ENCODE measurements around the gene AHDC1.

The AHDC1 gene

DNA sequence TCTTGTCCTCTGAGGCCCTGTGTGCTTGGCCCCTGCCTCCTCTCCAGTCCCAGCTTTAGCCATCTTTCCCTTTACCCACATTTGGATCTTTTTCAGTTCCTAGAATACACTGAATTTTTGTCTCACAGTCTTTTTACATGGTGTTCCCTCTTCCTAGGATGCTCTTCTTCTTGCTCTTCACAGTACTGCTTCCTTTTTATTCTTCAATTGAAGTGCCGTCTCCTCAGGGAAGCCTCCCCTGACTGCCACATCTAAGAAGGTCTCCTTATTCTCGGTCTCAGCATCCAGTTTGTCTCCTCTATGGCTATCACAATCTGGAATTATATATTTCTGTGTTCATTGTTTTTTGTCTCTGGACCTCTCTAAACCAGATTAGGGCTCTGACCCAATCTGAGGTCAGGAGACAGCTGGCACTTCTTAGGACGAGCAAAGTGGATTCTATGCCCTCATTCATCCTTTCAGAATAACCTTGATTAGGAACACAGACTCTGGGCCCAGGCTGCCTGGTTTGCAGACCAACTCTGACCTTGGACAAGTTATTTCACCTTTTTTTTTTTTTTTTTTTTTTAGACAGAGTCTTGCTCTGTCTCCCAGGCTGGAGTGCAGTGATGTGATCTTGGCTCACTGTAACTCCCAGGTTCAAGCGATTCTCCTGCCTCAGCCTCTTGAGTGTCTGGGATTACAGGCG is 34.2 kb upstream of the AHDC1 start:
- H3K4me1 ChIP-seq (ENCODE audit: low read length), result no peaks in the 10 kb centered on the region
- TF ChIP-seq, protein P1, sequence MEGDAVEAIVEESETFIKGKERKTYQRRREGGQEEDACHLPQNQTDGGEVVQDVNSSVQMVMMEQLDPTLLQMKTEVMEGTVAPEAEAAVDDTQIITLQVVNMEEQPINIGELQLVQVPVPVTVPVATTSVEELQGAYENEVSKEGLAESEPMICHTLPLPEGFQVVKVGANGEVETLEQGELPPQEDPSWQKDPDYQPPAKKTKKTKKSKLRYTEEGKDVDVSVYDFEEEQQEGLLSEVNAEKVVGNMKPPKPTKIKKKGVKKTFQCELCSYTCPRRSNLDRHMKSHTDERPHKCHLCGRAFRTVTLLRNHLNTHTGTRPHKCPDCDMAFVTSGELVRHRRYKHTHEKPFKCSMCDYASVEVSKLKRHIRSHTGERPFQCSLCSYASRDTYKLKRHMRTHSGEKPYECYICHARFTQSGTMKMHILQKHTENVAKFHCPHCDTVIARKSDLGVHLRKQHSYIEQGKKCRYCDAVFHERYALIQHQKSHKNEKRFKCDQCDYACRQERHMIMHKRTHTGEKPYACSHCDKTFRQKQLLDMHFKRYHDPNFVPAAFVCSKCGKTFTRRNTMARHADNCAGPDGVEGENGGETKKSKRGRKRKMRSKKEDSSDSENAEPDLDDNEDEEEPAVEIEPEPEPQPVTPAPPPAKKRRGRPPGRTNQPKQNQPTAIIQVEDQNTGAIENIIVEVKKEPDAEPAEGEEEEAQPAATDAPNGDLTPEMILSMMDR (IDR thresholded peaks at IDR 0.05; ENCODE audit: low read length), result no peak
- TF ChIP-seq EZH2 (optimal IDR thresholded peaks at IDR 0.05; ENCODE audit: low read depth, low read length), result no peak
- TF ChIP-seq EZH2phosphoT487 (IDR thresholded peaks at IDR 0.05; ENCODE audit: low read length), result no peak
- H3K36me3 ChIP-seq (replicated peaks; ENCODE audit: insufficient read depth, low read length), result no peaks in the 10 kb centered on the region
- peaks cover 15% of the 10 kb centered on the region for H3K27me3 ChIP-seq (replicated peaks; ENCODE audit: insufficient read depth, low read length)
- H3K27ac ChIP-seq (ENCODE audit: low read length), result no peak overlapping the region
- no peak for DNase-seq
- H3K79me2 ChIP-seq (ENCODE audit: low read length), result no peaks in the 10 kb centered on the region
- no peaks in the 10 kb centered on the region for H3F3A ChIP-seq (ENCODE audit: insufficient read depth, low read length)
- H3K9me3 ChIP-seq (replicated peaks; ENCODE audit: insufficient read depth, low read length), result no peaks in the 10 kb centered on the region
- H4K20me1 ChIP-seq (ENCODE audit: insufficient read depth, low read length), result no peaks in the 10 kb centered on the region
- no peak overlapping the region for H3K4me2 ChIP-seq (ENCODE audit: low read depth, low read length)
- H3K9ac ChIP-seq (ENCODE audit: low read length), result no peak overlapping the region
- no peak overlapping the region for H2AFZ ChIP-seq (ENCODE audit: low read length)
- H3K4me3 ChIP-seq (ENCODE audit: low read length), result no peak overlapping the region
- no peaks in the 10 kb centered on the region for H3K9me2 ChIP-seq (replicated peaks; ENCODE audit: insufficient read depth, low read length)

DNA sequence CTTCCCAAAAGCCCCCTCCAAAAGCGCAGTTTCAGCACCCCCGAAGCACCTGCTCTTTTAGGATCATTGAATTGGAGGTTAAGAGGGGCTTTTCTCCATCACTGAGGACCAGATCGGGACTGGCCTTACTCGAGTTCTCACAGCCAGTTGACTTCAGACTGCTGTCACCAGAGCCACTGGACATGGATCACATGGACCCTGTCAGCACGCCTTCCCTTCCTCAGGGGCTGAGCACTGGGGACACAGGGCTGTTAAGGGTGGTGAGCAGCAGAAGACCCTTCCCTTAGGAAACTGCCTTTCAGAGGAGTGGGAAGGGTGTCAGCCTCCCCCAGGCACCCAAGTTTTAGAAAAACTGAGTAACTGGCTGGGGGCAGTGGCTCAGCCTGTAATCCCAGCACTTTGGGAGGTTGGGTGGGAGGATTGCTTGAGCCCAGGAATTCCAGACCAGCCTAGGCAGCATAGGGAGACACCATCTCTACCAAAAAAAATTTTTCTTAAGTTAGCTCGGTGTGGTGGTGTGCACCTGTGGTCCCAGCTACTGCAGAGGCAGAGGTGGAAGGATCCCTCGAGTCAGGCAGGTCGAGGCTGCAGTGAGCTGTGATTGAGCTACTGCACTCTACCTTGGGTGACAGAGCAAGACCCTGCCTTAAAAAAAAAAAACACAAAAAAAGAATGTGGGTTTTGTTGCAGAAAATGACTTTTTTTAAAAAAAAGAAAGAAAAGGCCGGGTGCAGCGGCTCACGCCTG is 31.6 kb upstream of the AHDC1 start:
- Histone ChIP-seq H3F3A (ENCODE audit: insufficient read depth, low read length) (no peaks in the 10 kb centered on the region), H3K79me2 (ENCODE audit: low read length) (no peaks in the 10 kb centered on the region), H3K36me3 (replicated peaks; ENCODE audit: insufficient read depth, low read length) (no peaks in the 10 kb centered on the region), H2AFZ (ENCODE audit: low read length) (no peak overlapping the region), H3K9me3 (replicated peaks; ENCODE audit: insufficient read depth, low read length) (no peaks in the 10 kb centered on the region), H3K9me2 (replicated peaks; ENCODE audit: insufficient read depth, low read length) (no peaks in the 10 kb centered on the region), H3K4me3 (ENCODE audit: low read length) (no peak overlapping the region), H3K27me3 (replicated peaks; ENCODE audit: insufficient read depth, low read length) (peaks cover 15% of the 10 kb centered on the region), H3K4me2 (ENCODE audit: low read depth, low read length) (no peak overlapping the region), H4K20me1 (ENCODE audit: insufficient read depth, low read length) (no peaks in the 10 kb centered on the region), H3K27ac (ENCODE audit: low read length) (no peak overlapping the region), H3K4me1 (ENCODE audit: low read length) (peaks cover 5% of the 10 kb centered on the region), H3K9ac (ENCODE audit: low read length) (no peak overlapping the region)
- TF ChIP-seq, protein P1 (IDR thresholded peaks at IDR 0.05; ENCODE audit: low read length), result no peak
- no peak for TF ChIP-seq EZH2phosphoT487 (IDR thresholded peaks at IDR 0.05; ENCODE audit: low read length)
- TF ChIP-seq EZH2 (optimal IDR thresholded peaks at IDR 0.05; ENCODE audit: low read depth, low read length), result no peak
- no peak for DNase-seq

DNA sequence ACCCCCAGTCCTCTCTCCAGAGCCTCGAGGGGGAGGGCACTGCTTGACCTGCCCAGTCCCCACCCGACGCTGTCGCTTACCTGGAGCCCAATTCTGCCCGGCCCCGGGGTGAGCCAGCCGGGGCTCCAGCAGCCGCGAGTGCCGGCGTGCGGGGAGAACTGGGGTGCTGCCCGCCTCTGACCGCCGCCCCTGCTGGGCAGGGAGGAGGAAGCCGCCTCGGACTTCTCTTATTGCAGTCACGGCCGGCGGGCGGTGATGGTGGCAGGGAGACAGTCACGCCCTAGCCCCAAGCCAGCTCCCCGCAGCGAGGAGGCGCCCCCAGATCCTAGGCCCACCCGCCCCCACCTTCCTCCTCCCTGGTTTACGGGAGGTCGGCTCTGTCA is 31.0 kb upstream of the AHDC1 start, which contains the start of gene FGR:
FGR (minus strand) TSS at position 201 of the 383 bp plus-strand sequence. CDS start 11,269 bp downstream, outside the sequence.
- H4K20me1 ChIP-seq (ENCODE audit: insufficient read depth, low read length), result no peaks in the 10 kb centered on the region
- H3K79me2 ChIP-seq (ENCODE audit: low read length), result no peaks in the 10 kb centered on the region
- H3K27ac ChIP-seq (ENCODE audit: low read length), result no peak within 1 kb of the TSS
- H3K9me2 ChIP-seq (replicated peaks; ENCODE audit: insufficient read depth, low read length), result no peaks in the 10 kb centered on the region
- H3K9me3 ChIP-seq (replicated peaks; ENCODE audit: insufficient read depth, low read length), result no peaks in the 10 kb centered on the region
- TF ChIP-seq, protein P1 (IDR thresholded peaks at IDR 0.05; ENCODE audit: low read length), result no peak
- TF ChIP-seq EZH2 (optimal IDR thresholded peaks at IDR 0.05; ENCODE audit: low read depth, low read length) (no peak), EZH2phosphoT487 (IDR thresholded peaks at IDR 0.05; ENCODE audit: low read length) (no peak)
- no peaks in the 10 kb centered on the region for H3K36me3 ChIP-seq (replicated peaks; ENCODE audit: insufficient read depth, low read length)
- peaks cover 15% of the 10 kb centered on the region for H3K27me3 ChIP-seq (replicated peaks; ENCODE audit: insufficient read depth, low read length)
- no peak for DNase-seq
- peak within 1 kb of the TSS; percentile 59 for H2AFZ ChIP-seq (ENCODE audit: low read length)
- peaks cover 5% of the 10 kb centered on the region for H3K4me1 ChIP-seq (ENCODE audit: low read length)
- H3K4me3 ChIP-seq (ENCODE audit: low read length), result peak within 1 kb of the TSS; percentile 45
- H3K9ac ChIP-seq (ENCODE audit: low read length), result no peak within 1 kb of the TSS; the same call in 1 of the 2 replicates
- H3F3A ChIP-seq (ENCODE audit: insufficient read depth, low read length), result no peaks in the 10 kb centered on the region
- peak within 1 kb of the TSS; percentile 78 for H3K4me2 ChIP-seq (ENCODE audit: low read depth, low read length)

Data from MM.1S (cell line).